GM21390 (cell line): ENCODE measurements around the gene OSGIN1.

ENCODE experiments used
- ATAC-seq: cut with Tn5 transposase; IDR thresholded peaks from one replicate; pipeline ENCODE4 v1.9.1; 2021; ENCODE audit not compliant: unreplicated experiment

Gene OSGIN1

DNA sequence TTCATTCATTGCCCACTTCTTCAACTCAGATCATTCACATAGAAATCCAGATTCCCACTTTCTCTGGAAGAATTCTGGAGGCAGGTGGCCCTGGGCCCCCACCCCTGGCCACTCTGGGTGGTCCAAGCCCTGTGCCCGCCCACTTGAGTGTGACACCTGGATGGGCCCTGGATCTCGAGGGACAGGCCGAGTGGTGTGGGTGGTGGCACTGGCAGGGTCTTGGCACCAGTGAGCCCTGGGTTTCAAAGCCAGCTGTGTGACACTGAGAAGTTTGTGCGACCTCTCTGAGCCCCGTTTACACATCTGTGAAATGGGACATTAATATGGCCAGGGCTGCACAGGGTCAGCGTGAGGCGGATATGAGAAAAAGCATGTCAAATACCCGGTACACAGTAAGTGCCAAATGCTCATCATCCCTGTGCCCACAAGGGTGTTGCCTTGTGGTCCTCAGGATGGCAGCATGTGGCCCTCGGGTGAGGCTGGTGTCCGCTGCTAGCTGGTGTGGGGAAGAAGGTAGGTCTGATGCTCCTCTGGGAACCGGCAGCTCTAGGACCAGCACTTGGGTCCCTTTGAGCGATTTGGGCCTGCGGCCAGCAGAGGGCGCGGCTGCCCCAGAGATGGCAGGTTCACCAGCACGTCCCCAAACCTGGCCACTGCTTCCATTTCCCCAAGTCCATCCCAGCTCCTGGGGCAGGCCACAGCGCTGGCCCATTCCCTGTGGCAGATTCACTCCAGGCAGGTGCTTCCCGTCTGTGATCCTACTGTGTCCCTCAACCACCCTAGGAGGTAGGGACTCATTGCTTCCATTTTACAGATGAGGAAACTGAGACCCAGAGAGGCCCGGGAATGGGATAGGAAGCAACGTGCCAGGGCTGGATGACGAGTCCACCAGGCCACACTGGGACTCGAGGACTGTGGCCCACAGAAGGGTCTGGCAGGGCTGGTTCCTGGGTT, 3.6 kb downstream of the OSGIN1 start:
- no peak for ATAC-seq

DNA sequence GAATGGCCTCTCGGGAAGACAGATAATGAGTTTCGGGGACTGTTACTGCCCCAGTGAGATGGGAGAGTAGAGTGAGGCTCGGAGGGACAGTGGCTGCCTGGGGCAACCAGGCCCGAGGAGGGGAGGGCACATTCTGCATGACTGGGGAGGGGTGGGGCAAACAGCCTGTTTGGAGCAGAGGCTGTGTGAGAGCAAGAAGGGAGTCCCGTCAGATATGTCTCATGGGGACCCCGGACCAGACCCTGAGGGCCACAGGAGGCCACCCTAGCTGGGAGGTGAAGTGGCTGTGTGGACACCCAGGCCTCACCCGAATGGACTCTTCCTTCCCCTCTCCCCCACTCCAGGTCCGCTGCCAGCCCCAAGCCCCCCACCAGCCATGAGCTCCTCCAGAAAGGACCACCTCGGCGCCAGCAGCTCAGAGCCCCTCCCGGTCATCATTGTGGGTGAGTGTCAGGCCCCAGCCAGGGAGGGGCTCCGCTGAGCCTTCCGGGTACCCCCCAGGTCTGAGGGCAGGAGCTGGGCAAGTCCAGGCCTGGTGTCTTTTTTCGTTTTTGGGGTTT, 4.3 kb downstream of the OSGIN1 start:
- ATAC-seq: no peak

DNA sequence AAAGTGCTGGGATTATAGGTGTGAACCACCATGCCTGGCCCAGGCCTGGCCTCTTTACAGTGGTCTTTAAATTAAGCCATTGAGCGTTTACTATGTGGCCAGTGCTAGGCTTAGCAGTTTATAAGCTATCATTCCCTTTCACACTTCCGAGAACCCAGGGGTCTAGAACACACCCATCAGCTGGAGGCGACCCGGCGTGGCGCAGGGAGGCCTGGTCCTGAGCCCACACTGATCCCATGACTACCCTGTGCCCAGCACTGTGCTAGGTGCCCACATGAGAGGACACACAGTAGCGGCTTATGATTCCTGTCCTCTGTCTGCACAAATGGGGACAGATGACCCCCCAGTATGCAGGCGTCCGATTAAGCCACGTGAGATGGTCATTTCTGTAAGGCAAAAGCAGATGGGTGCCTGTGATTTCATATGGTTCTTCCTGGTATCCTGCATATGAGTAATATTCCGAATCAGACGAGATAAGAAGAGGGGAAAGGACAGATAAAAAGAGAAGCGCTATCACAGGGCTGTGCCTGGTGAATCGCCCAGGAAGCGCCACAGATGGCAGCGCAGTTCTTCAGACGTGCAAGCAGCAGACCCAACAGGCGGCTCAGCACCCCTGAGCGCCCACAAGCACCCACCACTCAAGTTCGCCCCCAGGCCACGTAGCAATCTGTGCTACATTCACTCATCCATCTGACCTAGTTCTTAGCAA, 5.3 kb downstream of the OSGIN1 start:
- no peak for ATAC-seq

DNA sequence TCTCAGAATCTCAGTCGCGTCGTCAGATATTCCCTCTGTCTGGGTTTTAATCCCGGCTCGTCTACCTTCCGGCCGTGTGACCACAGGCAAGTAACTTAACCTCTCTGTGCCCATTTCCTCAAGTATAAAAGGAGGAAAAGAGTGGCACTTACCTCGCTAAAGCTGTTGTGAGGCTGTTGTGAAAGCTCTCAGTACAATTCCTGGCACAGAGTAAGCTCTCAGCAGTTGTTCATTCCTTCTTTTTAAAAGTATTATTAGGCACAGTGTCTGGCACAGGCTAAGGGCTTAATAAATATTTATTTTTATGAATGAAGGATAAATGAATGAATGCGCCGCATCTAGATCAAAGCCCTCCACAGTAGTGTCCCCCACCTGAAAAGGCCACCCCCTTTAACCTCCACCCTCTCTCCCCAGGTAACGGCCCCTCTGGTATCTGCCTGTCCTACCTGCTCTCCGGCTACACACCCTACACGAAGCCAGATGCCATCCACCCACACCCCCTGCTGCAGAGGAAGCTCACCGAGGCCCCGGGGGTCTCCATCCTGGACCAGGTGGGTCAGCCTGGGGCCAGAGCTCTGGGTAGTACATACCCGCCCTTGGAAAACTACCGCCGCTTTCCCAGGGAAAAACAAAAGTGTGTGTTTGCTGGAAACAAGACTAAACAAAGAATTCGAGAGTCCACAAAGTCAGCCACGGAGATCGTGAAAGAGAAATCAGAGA, 6.0 kb downstream of the OSGIN1 start:
- ATAC-seq: no peak

DNA sequence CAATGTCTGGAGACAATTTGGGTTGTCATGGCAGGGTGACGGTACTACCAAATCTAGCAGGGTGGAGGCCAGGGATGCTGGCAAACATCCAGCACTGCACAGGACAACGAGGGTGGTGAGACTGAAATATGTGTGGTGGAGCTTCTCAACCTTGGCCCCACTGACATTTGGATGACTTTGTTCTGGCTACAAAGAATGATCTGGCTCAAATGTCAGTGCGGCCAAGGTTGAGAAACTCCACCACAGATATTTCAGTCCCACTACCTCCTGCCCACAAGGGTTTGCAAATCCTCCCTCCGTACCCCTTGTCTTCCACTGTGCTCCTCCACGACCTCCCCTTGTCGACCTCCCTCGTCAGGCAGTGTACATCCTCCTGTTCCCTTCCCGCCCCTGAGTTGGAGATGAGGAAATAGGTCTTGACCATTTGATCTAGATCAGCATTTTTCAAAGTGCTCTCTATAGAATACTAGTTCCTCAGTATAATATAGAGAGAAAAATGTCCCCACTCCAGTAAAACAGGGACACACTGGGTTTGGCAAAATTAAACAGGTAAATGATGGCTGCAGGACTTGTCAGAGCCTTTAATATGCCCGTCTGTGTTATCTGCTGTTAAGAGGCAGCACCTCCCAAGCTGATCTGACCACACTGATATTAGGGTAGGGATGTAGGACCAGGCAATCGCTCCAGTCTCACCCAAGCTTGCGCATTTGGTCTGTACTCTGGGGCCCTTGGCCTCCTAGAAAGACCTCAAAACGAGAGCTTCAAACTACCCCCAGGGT, 6.8 kb downstream of the OSGIN1 start:
- no peak for ATAC-seq

DNA sequence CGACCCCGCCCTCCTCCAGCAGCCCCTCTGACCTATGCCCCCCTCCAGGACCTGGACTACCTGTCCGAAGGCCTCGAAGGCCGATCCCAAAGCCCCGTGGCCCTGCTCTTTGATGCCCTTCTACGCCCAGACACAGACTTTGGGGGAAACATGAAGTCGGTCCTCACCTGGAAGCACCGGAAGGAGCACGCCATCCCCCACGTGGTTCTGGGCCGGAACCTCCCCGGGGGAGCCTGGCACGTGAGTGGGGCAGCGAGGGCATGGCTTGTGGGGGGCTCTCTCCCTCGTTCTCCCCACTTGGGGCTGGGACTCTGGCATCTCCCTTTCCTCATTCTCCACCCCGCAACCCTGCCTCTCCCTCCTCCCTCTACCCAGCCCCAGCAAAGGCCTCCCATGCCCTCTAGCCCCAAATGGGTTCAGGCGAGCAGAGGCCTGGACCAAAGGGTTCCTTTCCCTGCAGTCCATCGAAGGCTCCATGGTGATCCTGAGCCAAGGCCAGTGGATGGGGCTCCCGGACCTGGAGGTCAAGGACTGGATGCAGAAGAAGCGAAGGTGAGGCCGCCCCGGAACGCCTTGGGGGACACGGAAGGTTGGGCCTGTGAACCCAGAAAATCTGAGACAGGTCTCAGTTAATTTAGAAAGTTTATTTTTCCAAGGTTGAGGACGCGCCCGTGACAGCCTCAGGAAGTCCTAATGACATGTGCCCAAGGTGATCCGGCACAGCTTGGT, 7.6 kb downstream of the OSGIN1 start:
- ATAC-seq: no peak

DNA sequence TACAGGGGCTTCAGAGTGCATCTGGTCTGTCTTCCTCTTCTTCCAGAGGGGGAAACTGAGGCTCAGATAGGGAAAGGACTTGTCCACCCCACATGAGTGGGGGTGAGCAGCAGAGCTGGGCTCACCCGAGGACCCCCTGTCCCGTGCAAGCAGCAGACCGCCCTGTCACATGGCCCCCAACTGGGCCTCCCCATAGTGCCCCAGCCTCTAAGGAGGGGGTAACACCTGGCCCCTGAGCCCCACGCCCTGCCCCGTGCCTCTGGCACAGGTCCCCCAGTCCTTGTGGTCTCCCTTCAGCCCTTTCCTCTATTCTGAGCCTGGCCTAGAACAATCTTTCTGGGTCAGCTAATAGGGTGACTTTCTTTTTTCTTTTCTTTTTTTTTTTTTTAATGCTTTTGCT, 8.6 kb downstream of the OSGIN1 start:
- no peak for ATAC-seq

DNA sequence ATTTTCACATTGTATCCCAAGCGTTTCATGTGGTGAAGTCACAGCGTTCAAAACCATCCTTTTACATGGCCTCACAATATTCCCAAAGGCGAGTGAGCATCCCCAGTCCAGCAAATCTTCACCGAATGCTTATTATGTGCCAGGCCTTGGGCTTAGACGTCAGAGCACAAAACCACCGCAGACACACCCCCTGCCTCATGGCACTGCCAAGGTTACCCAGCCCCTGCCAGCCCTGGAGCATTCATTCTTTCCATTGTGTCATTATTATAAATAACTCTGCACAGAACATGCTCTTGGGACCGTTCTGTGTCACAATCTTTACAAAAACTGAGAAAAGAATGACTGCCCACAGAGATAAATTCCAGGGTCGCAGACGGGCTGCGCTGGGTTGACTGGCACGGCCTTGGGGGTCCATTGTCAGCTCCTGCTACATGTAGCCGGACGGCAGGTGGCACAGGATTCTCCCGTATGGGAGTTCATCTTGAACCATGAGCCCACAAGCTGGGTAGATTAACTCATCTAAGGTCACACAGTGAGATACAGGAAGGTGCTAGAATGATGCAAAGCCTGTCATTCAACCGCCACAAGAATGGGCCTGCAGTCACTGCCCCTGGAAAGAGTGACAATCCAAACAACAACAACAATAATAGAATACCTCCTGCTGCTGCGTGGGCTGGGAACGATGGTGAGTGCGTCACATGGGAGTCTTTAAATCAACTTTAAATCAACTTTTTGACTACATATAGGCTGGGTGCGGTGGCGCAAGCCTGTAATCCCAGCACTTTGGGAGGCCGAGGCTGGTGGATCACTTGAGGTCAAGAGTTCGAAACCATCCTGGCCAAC, 10.5 kb downstream of the OSGIN1 start:
- no peak for ATAC-seq

DNA sequence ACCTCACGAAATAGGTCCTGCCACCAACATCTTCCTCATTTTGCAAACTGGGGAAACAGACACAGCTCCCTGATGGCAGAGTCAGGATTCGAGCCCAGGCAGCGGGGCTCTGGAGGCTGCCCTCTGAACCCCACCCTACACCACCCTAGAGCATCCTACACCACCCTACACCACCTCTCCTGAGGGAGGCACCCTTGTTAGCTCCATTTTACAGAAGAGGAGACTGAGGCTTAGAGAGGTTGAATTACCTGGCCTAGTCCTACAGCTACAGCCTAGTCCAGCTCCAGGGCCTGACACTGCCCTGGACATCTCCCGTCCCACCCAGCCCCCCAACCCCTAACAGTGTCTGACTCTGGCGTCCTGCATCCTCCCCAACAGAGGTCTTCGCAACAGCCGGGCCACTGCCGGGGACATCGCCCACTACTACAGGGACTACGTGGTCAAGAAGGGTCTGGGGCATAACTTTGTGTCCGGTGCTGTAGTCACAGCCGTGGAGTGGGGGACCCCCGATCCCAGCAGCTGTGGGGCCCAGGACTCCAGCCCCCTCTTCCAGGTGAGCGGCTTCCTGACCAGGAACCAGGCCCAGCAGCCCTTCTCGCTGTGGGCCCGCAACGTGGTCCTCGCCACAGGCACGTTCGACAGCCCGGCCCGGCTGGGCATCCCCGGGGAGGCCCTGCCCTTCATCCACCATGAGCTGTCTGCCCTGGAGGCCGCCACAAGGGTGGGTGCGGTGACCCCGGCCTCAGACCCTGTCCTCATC, 11.8 kb downstream of the OSGIN1 start:
- ATAC-seq: no peak

DNA sequence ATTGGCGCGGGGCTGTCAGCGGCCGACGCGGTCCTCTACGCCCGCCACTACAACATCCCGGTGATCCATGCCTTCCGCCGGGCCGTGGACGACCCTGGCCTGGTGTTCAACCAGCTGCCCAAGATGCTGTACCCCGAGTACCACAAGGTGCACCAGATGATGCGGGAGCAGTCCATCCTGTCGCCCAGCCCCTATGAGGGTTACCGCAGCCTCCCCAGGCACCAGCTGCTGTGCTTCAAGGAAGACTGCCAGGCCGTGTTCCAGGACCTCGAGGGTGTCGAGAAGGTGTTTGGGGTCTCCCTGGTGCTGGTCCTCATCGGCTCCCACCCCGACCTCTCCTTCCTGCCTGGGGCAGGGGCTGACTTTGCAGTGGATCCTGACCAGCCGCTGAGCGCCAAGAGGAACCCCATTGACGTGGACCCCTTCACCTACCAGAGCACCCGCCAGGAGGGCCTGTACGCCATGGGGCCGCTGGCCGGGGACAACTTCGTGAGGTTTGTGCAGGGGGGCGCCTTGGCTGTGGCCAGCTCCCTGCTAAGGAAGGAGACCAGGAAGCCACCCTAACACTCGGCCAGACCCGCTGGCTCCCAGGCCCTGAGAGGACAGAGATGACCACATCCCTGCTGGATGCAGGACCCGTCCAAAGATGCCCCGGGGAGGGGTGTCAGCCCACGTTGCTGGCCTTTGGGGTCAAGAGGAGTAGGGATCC, 12.6 kb downstream of the OSGIN1 start:
- no peak for ATAC-seq

DNA sequence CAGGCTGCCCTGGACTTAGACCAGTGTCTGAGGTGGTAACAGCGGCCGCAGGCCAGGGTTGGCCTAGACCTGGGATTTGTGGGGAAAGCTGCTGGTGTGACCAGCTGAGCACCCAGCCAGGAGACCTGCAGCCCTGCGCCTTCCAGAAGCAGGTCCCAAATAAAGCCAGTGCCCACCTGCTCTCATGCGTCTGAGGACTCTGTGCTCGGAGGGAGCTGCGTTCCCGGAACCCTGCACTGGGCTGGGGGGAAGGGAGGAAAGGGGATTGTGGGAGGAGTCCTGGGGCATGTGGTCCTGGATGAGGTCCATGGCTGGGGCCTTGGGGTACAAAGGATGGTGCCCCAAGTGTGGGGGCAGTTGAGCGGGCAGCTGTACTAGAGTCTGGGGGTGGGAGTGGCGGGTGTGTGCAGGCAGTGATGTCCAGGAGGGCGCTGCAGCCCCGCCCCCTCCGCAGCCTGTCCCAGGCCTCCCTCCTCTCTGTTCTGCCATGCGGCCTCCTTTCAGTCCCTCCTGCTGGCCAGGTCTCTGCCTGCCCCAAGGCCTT, 13.2 kb downstream of the OSGIN1 start:
- no peak for ATAC-seq

DNA sequence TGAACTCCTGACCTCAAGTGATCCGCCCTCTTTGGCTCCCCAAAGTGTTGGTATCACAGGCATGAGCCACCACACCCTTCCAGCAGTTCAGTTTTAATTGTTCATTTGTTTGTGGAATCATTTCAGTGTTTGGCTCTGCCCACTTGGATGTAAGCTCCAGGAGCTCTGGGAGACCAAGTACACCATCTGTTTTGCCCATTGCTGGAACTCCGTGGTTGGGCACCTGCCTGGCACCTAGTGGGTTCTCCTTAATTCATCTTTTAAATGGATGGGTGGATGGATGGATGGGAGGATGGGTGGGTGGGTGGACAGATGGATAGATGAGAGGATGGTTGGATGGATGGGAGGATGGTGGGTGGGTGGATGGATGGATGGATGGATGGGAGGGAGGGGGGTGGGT, 14.1 kb downstream of the OSGIN1 start:
- no peak for ATAC-seq

DNA sequence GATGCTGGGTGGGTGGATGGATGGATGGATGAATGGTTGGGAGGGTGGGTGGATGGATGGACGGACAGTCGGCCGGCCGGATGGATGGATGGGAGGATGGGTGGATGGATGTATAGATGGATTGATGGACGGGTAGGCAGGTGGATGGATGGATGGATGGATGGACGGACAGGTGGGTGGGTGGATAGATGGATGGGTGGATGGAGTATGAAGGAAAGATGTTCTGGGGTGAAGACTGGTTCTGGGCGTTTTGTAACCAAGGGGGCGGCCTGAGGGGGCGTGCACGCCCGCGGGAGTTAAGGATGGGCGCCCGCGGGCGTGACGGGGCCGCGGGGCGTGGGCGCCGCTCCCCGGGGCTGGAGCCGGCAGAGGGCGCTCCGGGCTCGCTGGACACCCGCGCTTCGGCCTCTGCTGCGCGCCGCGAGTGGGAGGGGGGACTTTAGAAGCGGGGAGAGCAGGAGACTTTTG, 14.8 kb downstream of the OSGIN1 start, which contains the start of gene NECAB2:
Gene NECAB2, plus strand, starts transcription at position 407 of the 468 bp plus-strand sequence. CDS start 405 bp downstream, outside the sequence.
- ATAC-seq: no peak

DNA sequence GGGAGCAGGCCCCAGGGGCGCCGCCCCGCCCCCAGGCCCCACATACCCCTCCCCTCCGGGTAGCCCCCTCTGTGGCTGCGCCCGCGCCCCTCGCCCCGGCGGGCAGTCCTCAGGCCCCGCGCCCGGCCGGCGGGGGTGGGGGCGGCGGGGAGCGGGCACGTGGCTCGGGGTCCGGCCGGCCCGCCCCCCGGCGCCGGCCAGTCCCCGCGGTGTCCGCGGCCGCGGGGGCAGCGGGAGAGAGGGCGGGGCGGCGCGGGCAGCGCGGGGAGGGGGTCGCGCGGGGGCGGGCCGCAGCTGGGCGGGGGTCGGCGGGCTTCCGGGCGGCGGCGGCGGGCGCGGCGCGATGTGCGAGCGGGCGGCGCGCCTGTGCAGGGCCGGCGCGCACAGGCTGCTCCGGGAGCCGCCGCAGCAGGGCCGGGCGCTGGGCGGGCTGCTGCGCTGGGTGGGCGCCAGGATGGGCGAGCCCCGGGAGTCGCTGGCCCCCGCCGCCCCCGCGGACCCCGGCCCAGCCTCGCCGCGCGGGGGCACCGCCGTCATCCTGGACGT, 15.3 kb downstream of the OSGIN1 start:
- ATAC-seq: no peak

DNA sequence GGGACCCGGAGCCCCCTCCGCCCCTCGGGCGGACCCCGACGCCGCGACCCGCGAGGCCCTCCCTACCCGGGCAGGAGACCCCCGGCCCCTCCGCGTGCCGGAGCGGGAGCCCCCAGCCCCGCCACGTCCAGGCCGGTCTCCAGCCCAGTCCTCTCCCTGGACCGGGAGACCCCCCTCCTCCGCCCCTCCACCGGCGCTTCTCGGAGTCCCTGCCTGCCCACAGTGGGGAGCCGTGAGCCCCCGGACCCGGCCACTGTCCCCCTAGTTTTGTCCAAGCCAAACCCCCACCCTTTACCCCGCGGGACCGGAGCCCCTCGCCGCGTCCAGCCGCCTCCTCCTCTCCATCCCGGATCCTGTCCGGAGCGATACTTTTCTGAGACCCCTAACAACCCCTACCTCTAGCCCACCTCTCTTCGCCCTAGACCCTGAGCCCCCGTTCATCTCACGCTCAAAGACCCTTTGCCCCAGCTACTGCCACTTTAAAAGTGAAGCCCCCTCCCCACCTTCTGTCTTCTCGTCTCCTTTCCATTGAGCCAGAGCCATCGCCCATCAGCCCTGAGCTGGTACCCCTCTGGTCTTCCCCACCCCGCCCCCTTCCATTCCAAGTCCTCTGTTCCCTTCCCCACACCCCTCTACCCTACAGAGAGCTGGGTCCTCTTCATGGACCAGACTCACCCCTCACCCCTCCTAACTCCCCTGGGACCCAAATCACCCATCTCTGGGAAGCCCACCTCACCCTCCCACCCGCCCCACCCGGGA, 16.0 kb downstream of the OSGIN1 start:
- ATAC-seq: no peak
